Activated CD4-positive, CD25-positive, alpha-beta regulatory T cell treated with anti-CD3 and anti-CD28 coated beads, Interleukin-2, amount 50 U/mL, for 72 hours (primary cell): ENCODE data around the gene SEPTIN12.
"Not testable (repeated sequence)": the region's sequence is repeated elsewhere in the genome, so short reads cannot be mapped to it uniquely, and the experiment has no call there.

ENCODE experiments used
- DNase-seq: peaks from one replicate; pipeline ENCODE4 v3.0.0; 2021

Gene SEPTIN12

DNA sequence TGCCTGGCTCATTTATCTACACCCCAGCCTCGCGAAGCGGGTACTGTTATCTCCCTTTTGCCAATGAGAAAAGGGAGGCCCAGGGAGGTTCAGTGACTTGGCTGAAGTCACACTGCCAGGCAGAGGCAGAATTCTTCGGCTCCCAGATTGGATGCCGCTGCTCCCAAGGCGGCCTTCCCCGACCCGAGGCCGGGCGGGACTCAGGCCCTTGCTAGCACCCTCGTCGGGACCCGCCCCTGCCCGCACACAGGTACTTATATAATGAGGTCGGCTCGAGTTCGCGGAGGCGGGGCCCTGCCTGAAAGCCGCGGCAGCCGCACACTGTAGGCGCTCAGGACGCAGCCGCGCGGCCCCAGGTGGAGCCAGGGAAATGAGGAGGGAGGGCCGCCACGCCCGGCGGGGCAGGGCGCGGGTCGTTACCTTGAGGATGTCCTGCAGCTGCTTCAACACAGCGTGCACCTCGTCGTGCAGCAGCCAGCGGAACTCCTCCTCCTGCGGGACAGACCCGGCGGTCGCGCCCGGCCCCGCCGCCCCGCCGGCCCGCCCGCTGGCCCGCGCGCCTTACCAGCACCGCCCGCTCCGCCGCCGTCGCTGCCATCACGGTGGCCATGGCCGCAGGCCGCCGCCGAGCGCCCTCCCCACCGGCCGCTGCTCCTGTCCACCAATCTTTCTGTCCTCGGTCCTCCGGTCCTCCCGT lies 14.0 kb upstream of the SEPTIN12 start, which contains the start of gene ROGDI:
Gene ROGDI, minus strand, starts transcription at position 672 of the 697 bp plus-strand sequence. Its CDS starts 62 bp downstream, at position 610.
- peak; percentile 81 for DNase-seq

DNA sequence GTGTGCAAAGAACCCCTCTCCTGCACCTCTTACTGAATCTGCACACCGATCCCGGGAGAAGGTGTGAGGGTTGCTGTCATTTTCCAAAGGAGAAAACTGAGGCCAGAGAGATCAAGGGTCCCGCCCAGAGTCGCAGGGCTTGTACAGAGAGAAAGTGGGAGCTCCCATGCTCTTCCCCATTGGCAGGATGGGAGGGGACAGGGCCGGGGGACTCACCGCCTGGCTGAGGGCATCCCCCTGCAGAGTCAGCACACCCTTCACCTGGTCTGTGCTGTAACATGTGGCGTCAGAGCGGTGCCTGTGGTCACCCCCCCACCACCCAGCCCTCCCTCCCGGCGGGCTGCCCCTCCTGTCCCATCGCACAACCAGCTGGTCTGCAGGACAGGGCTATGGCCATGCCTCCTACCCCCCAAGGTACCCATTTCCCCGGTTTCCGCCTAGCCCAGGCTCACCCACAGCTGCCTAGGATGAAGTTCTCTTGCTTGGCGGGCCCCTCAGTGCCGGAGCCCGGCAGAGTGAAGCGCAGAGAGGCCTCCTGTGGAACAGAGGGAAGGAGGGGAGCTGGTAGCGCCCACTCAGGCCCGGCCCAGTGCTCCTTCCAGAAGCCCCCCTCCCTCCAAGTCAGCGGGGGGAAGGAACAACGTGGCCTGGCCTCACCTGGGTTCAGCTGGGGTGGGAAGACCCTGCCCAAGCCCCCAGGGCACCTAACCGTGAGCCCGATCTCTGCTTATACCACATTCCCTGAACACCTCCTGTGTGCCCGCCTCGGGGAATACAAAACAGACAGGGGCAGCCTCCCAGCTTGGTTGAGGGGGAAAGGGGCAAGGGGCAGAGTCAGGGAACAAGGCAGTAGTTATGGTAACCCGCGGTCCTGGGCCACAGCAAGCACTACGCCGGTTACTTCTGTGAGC lies 13.2 kb upstream of the SEPTIN12 start:
- no peak for DNase-seq

DNA sequence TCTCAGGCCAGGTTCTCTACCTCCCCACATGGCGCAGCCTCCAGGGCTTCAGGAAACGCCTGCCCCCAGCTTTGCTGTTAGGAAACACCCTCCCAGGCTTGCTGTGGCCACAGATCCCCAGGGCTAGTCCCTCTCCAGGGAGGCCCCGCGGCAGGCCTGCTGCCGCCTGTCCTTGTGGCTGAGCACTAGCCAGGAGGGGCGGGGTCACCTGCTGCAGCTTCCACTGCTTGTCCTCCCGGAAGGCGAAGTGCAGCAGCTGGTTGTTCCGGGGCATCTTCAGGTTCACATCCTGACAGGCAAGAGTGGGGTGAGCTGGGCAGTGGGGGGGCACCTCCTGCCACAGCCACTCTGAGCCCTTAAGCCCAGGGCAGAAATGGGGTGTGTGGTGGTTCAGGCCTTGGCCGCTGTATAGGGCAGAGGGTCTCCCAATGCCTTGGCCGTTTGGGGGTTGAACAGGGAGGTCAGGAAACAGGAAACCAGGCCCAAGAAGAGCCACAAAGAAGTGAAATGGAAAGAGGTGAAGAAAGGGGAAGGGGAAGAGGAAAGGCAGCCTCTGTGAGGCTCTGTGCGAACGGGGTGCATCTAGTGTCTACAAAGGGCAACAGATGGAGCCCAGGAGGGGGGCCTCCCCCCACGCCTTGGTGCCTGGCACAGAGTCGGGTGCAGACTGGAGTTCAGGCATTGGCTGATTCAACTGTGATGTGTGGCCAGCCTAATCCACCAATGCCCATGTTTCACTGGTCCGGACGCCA lies 12.3 kb upstream of the SEPTIN12 start:
- DNase-seq = no peak

DNA sequence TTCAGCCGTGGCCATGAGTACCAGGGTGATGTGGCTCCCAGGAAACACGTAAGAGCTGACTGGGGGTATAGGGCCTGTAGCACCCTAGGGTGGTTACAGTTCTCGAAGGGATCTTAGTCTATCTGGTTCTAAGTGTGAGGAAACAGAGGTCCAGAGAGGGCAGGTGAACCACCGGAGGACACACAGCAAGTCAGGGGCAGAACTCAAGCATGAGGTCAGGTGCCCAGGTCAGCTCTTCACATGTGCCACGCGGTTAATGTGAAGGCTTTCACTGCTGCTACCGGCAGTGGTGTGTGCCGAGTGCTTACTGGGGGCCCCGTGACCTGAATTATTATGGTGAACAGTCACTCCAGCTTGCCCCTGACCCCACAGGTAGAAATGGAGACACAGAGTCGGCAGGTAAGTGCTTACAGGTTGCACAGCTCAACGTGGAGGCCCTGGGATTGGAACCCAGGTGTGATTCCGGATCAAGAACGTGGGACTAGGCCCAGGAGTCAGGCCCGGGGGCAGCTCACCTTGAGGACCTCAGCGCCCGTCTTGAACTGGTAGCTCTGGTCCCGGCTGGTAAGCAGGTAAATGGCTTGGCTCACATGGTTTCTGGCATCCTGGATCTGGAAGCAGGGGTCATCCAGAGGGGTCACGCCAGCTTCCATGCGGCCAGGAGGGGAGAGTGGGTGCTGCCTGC lies 11.2 kb upstream of the SEPTIN12 start:
- no peak for DNase-seq

DNA sequence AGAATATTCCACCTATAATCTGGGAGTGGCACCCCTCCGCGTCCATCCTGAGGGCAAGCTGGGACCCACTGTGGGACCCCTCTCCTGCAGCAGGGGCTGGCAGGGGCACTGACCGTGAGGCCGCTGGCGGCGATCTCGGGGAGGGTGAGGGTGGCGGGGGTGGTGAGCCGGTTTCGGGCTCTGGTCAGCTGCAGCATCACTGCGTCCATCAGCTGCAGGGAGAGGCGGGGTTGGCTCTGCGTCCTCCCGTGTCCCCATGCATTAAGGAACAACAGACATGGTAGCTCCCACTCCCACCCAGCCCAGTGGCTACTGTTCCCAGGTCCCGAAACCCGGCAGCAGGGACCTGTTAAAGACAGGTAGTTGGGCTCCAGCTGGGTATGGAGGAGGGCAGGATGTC lies 10.3 kb upstream of the SEPTIN12 start:
- DNase-seq = no peak

DNA sequence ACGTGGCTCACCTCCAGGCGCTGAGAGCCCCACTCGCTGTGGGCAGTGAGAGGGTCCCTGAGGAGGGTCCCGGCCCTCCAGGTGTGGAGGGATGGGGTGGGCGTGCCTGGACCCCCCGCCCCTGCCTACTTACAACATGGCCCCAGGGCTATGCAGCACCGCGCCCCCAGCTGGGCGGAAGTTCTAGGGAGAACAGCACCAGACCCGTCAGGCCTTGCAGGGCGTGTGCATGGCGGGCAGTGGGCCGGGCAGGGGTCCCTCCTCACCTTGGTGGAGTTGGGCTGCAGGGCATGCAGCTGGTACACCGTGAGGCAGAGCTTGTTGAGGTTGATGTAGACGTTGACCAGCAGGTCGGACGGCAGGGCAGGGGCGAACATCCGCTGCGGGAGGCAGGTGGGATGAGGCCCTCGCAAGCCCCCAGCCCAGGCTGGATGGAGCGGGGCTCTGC lies 9.7 kb upstream of the SEPTIN12 start:
- DNase-seq = no peak

DNA sequence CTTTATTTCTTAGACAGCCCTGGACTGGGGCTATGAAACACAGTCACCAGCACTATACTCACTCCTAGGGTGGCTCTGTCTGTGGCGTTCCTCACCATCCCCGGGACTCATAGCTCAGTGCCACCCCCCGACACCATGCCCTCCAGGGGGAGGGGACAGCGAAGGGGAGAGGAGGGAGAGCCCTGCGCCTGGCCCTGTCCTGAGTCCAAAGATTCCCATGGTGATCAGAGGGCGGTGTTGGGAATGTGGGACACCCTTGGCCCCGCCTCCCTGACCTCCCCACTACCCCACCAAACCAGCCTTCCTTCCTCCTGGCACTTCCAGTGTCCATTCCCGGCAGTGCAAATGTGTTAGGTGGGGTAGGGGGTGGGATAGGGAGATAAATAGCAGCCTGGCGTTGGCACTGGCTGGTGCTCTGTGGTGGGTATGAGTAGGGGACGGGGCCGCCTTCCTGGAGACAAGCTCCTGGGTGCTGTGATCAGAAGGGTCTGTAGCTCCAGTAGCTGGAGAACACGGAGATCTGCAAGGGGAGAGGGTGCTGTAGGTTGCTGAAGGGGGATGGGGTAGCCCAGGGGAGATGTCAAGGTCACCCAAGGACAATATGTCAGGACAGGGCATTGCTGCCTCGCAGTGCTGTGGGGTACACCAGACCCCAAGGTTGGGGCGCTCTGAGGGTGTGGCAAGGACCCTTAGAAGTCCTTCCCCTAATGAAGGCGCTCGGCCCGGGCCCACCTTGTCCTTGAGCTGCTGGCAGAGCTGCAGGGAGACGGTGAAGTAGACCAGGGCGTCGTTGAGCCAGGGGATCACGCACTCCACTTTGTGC lies 9.0 kb upstream of the SEPTIN12 start:
- DNase-seq = no peak

DNA sequence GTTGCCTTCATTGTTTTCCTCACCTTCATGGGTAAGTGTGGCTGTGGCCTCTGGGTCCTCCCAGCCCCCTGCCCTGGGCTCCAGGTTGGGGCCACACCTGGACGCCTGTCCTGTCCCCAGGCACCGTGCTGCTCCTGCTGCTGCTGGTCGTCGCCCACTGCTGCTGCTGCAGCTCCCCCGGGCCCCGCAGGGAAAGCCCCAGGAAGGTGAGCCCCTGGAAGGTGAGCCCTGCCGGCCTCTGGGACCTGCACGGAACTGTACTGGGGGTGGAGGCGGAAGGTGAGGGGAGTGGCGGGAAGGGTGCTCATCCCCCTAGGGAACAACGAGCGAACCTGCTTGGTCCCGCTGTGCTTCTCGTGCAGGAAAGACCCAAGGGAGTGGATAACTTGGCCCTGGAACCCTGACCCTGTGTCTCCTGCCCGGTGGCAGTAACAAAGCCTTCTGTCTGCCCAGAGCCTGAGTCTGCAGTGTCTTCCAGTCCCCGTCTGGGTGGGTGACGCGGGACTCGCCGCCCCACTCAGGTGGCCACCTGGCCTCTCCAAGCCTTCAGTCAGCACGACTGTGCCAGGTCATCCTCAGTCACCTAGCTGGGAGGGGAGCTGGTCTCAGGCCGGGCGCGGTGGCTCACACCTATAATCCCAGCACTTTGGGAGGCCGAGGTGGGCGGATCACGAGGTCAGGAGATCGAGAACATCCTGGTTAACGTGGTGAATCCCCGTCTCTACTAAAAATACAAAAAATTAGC lies 7.9 kb upstream of the SEPTIN12 start:
- DNase-seq = no peak

DNA sequence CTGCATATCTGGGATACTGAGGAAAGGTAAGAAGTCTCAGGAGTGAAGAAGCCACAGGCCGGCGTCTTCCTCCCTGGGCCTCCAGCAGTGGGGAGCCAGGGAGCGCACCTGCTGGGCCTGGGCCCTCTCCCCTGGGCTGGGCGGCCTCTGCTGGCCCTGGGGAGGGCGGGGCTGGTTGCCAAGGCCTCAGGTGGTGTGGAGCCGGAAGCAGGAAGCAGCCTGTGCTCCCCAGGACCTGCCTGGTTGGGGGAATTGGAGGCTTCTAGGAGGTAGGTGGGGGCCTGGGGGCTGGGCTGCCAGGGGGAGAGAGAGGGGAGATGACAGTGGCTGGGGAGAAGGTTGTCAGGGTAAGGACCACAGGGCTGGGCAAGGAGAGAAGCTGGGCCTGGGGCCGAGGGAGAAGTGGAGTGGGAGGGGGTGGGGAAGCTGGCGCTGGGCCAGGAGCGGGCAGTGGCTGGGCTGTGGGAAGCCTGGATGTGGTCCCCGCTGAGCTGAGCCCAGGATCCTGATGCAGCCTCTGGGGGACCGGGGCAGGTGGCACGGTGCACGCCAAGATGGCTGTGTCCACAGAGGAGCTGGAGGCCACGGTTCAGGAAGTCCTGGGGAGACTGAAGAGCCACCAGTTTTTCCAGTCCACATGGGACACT lies 7.2 kb upstream of the SEPTIN12 start, which contains the start of gene SMIM22:
Gene SMIM22, plus strand, starts transcription at position 189 of the 647 bp plus-strand sequence. Its CDS starts 366 bp downstream, at position 555.
- DNase-seq = no peak

DNA sequence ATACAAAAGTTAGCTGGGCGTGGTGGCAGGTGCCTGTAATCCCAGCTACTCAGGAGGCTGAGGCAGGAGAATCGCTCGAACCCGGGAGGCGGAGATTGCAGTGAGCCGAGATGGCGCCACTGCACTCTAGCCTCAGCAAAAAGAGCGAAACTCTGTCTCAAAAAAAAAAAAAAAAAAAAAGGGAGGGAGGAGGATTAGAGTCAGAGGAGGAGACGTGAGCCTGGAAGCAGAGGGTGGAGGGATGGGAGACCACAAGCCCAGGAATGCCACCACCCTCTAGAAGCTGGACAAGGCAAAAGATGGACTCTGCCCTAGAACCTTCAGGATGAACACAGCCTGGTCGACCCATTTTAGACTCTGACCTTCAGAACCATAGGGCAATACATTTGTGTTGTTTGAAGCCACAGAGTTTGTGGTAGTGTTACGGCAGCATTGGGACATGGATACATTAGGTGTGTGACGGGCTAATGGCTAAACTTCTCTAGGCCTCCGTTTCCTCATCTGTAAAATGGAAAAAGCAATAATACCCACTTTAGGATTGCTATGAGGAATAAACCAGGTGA lies 4.9 kb upstream of the SEPTIN12 start:
- no peak for DNase-seq

DNA sequence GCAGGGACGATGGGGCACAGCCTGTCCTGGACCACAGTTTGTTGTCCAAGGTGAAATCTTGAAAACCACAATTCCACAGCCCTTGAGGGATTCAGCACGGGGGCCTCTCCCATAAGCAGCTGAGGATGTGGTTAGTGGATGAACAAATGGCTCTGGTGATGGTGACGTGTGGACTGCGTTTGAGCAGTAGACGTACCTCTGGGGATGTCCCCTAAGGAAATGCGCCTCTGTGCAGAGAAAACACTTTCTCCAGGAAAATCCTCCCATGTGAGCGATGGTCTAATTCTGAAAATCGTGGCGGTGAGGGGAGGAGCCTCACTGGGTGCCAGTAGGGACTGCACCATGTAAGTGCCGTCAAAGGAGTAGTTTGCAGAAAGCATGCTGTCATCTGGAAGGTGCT lies 2.7 kb upstream of the SEPTIN12 start:
- no peak for DNase-seq

DNA sequence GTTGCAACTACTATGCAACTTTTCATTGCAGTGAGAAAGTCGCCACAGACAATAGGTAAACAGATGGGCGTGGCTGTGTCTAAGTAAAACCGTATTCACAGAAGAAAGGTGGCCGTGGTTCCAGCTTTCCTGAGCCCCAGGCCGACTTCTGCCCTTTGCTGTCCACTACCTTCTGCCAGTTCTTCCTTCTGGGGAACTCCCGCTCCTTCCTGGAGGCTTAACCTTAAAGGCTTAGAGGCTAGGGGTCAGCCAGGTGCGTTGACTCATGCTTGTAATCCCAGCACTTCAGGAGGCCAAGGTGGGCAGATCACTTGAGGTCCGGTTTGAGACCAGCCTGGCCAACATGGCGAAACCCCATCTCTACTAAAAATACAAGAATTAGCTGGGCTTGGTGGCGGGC lies 2.1 kb upstream of the SEPTIN12 start:
- DNase-seq = no peak

DNA sequence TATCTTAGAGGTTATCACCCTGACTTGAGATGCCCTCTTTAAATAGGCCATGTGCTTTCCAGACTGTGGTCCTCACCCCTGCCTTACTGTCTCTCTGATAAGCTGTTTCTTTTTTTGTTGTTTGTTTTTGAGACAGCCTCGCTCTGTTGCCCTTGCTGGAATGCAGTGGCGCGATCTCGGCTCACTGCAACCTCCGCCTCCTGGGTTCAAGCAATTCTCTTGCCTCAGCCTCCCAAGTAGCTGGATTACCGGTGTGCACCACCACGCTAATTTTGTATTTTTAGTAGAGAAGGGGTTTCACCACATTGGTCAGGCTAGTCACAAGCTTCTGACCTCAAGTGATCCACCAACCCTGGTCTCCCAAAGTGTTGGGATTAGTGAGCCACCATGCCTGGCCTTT lies 765 bp upstream of the SEPTIN12 start:
- DNase-seq = no peak

DNA sequence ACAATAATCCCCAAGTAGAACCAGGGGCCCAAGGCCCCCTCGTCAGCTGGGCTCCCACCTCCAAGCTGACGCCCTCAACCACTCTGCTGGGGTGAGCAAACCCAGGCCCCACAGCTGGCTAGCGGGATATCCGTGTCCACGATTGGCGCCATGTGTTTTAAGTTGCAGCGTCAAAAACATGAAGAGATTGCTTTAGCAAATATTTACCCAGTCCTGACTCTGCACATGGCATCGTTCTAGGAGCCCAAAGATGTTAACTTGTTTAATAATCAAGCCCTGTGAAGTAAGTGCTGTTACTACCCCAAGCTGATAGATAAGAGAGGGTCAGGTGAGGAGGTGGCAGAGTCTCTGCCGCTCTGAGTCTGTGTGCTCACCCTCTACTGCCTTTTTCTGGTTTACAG lies 344 bp upstream of the SEPTIN12 start:
- no peak for DNase-seq

DNA sequence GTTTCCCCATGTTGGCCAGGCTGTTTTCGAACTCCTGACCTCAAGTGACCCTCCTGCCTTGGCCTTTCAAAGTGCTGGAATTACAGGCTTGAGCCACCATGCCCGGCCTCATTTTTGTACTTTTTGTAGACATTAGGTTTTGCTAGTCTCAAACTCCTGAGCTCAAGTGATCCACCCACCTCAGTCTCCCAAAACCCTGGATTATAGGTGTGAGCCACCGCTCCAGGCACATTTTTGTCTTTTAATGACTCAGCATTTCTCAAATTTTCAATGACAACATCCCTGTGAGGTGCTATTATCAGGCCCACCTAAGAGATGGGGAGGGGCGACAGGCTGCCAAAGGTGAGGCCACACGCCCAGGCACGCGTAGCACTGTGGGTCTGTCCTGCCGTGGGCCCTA lies 1.1 kb downstream of the SEPTIN12 start:
- DNase-seq = no peak

DNA sequence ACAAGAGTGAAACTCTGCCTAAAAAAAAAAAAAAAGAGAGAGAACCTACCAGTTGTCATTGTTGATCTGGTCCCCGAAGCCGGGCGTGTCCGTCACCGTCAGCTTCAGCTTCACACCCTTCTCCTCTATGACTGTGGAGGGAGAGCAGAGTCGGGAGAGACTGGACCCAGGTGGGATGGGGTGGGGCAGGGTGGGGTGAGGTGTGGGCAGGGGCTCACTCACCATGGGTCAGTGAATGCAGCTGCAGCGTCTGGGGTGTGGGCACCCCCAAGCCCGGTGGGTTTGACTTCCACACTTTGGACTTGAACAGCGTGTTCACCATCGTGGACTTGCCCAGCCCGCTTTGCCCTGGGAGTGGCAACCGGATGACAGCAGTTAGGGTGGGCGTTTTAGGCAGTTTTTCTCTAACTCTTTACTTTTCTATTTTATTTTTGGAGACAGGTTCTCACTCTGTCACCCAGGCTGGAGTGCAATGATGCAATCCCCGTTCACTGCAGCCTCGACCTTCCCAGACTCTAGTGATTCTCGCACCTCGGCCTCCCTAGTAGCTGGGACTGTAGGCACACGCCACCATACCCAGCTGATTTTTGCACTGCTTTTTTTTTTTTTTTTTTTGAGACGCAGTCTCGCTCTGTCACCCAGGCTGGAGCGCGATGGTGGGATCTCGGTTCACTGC lies 2.2 kb downstream of the SEPTIN12 start:
- no peak for DNase-seq

DNA sequence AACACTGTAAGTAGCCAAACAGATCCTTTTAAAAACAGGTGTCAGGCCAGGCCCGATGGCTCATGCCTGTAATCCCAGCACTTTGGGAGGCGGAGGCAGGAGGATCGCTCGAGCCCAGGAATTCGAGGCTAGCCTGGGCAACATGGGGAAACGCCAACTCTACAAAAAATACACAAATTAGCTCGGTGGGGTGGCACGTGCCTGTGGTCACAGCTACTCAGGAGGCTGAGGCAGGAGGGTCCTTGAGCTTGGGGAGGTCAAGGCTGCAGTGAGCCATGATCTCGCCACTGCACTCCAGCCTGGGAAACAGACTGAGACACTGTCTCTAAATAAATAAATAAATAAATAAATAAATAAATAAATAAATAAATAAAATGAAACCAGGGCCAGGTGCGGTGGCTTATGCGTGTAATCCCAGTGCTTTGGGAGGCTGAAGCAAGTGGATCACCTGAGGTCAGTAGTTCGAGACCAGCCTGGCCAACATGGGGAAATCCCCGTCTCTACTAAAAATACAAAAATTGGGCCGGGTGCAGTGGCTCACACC lies 3.6 kb downstream of the SEPTIN12 start:
- not testable (repeated sequence) for DNase-seq

DNA sequence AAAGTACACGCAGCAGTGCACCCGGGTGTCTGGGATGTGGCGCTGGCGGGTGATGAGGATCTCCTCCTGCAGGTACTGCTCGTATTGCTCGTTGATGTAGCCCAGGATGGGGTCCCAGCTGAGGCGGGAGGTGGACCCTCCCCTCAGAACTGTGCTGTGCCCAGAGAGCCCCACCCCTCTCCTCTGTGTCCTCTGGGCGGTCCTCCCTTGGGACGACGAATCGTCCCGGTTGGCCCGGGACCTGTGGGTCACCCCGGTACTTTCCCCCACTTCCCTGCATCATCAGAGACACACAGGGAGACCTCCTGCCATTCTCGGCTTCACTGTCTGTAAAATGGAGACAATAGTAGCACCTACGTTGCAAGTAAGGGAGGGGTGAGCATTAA lies 4.2 kb downstream of the SEPTIN12 start:
- no peak for DNase-seq
